H1 (cell line): ENCODE results near the gene PTPRO. TPM values are rescaled to one million over a fixed set of nuclear protein-coding genes. Genes with fewer than 3 reads are reported as not detected.

Experiments used
- CTCF ChIA-PET: fragments of 300-600 bp; sonication (Branson Sonifier 250); formaldehyde crosslinking; loops from one replicate; lab custom pipeline; 2021; ENCODE audit not compliant: partially characterized antibody; lab: Charles Lee
- POLR2A ChIA-PET: fragments of 300-600 bp; sonication (Branson Sonifier 250); formaldehyde crosslinking; loops from one replicate; lab custom pipeline; 2021; ENCODE audit warnings: inconsistent platforms; ENCODE audit not compliant: partially characterized antibody; lab: Charles Lee
- DNase-seq, 2 experiments: peaks; one replicate each; pipeline versions ENCODE4 v3.0.0 to v3.0.0-alpha.2; 2010 to 2022; ENCODE audit warnings: low spot score in 2 of 2, low read depth in 1 of 2, mixed read lengths in 1 of 2
- FAIRE-seq: peaks from 2 replicates; lab custom pipeline; 2011; peaks lifted over from hg19 to GRCh38; lab: Jason Lieb, UNC
- H2AFZ ChIP-seq: 2 replicates; pipeline ENCODE4 v1.8.1; 2012; ENCODE audit warnings: low read length, inconsistent platforms
- H2AK5ac ChIP-seq: 2 replicates; pipeline ENCODE4 v1.6.1; 2013; ENCODE audit warnings: low read depth, low read length
- H2BK120ac ChIP-seq: replicated peaks from 2 replicates; pipeline ENCODE3; 2013; ENCODE audit warnings: low read depth, low read length, inconsistent platforms
- H2BK12ac ChIP-seq: 2 replicates; pipeline ENCODE4 v1.6.1; 2013; ENCODE audit warnings: low read depth, low read length
- H2BK15ac ChIP-seq: 2 replicates; pipeline ENCODE4 v1.6.1; 2013; ENCODE audit warnings: low read length
- H2BK20ac ChIP-seq: 2 replicates; pipeline ENCODE4 v1.6.1; 2013; ENCODE audit warnings: low read length
- H2BK5ac ChIP-seq: 2 replicates; pipeline ENCODE4 v1.6.1; 2013; ENCODE audit warnings: low read depth, low read length
- H3K14ac ChIP-seq: 2 replicates; pipeline ENCODE4 v1.6.1; 2013; ENCODE audit warnings: inconsistent platforms; ENCODE audit not compliant: insufficient read length
- H3K18ac ChIP-seq: 2 replicates; pipeline ENCODE4 v1.6.1; 2013; ENCODE audit warnings: low read length; ENCODE audit errors: extremely low read depth
- H3K23ac ChIP-seq: 2 replicates; pipeline ENCODE4 v1.6.1; 2013; ENCODE audit warnings: inconsistent platforms; ENCODE audit not compliant: insufficient read length
- H3K23me2 ChIP-seq: 2 replicates; pipeline ENCODE4 v1.6.1; 2013; ENCODE audit warnings: low read depth, low read length
- H3K27ac ChIP-seq: 2 replicates; pipeline ENCODE4 v1.6.1; 2011; ENCODE audit warnings: low read depth, low read length, inconsistent platforms
- H3K27me3 ChIP-seq, 4 experiments: replicated peaks in 1 of 4; 1 replicate in 1 of 4; 2 replicates in 3 of 4; pipeline versions ENCODE4 v1.6.1 to v1.8.1; 2011 to 2013; ENCODE audit warnings: low read length in 3 of 4, mild to moderate bottlenecking in 3 of 4, inconsistent platforms in 2 of 4, mixed read lengths in 2 of 4, moderate library complexity in 1 of 4; ENCODE audit not compliant: control insufficient read depth in 3 of 4, insufficient read depth in 3 of 4; ENCODE audit errors: extremely low read depth in 1 of 4
- H3K36me3 ChIP-seq, 4 experiments: 2 replicates each; pipeline versions ENCODE4 v1.6.1 to v1.8.1; 2011 to 2013; ENCODE audit warnings: mild to moderate bottlenecking in 4 of 4, low read length in 3 of 4, moderate library complexity in 2 of 4, control low read depth in 1 of 4, inconsistent platforms in 1 of 4; ENCODE audit not compliant: insufficient read depth in 4 of 4, control insufficient read depth in 2 of 4
- H3K4ac ChIP-seq: replicated peaks from 2 replicates; pipeline ENCODE3; 2013; ENCODE audit warnings: low read length, low read depth, mixed read lengths, inconsistent platforms; ENCODE audit not compliant: insufficient read length
- H3K4me1 ChIP-seq, 4 experiments: replicated peaks in 1 of 4; 1 replicate in 1 of 4; 2 replicates in 3 of 4; pipeline versions ENCODE4 v1.6.1 to v1.8.1; 2011 to 2013; ENCODE audit warnings: low read length in 3 of 4, inconsistent platforms in 2 of 4, mixed read lengths in 1 of 4; ENCODE audit not compliant: insufficient read depth in 4 of 4, control insufficient read depth in 3 of 4
- H3K4me2 ChIP-seq, 2 experiments: 2 replicates each; pipeline versions ENCODE4 v1.6.1 to v1.8.1; 2011 to 2013; ENCODE audit warnings: low read depth in 2 of 2, low read length in 2 of 2, control low read depth in 1 of 2, inconsistent platforms in 1 of 2, mild to moderate bottlenecking in 1 of 2; ENCODE audit not compliant: insufficient read depth in 1 of 2
- H3K4me3 ChIP-seq, 4 experiments: fragments of 200-600, 300-600 bp in 1 of 4; sonication (generic), shearing (Covaris generic), sonication (Bioruptor Twin) in 1 of 4; 2 replicates each; pipeline versions ENCODE4 v1.5.1 to v1.8.1; 2011 to 2016; ENCODE audit warnings: low read length in 4 of 4, low read depth in 3 of 4, control low read depth in 2 of 4, inconsistent platforms in 2 of 4, mild to moderate bottlenecking in 2 of 4, mixed read lengths in 1 of 4, moderate library complexity in 1 of 4; ENCODE audit not compliant: insufficient read depth in 2 of 4; ENCODE audit errors: extremely low read depth in 1 of 4
- H3K56ac ChIP-seq: replicated peaks from 2 replicates; pipeline ENCODE3; 2013; ENCODE audit warnings: low read depth, mild to moderate bottlenecking, mixed read lengths, low read length, inconsistent platforms; ENCODE audit not compliant: insufficient read length
- H3K79me1 ChIP-seq: 2 replicates; pipeline ENCODE4 v1.6.1; 2013; ENCODE audit warnings: low read depth, low read length, control low read depth
- H3K79me2 ChIP-seq, 2 experiments: 2 replicates each; pipeline versions ENCODE4 v1.6.1 to v1.8.1; 2012 to 2013; ENCODE audit warnings: low read length in 2 of 2, mild to moderate bottlenecking in 2 of 2, inconsistent platforms in 1 of 2; ENCODE audit not compliant: insufficient read depth in 2 of 2, control insufficient read depth in 1 of 2
- H3K9ac ChIP-seq, 4 experiments: replicated peaks in 1 of 4; 1 replicate in 1 of 4; 2 replicates in 3 of 4; pipeline versions ENCODE4 v1.6.1 to v1.8.1; 2011 to 2013; ENCODE audit warnings: low read depth in 3 of 4, low read length in 3 of 4, control low read depth in 2 of 4, mild to moderate bottlenecking in 2 of 4, moderate library complexity in 2 of 4, inconsistent platforms in 1 of 4; ENCODE audit errors: extremely low read depth in 1 of 4
- H3K9me3 ChIP-seq, 2 experiments: 2 replicates each; pipeline versions ENCODE4 v1.6.1 to v1.8.1; 2012 to 2013; ENCODE audit warnings: mild to moderate bottlenecking in 2 of 2, moderate library complexity in 2 of 2, control low read depth in 1 of 2, inconsistent platforms in 1 of 2, low read depth in 1 of 2, low read length in 1 of 2, mixed read lengths in 1 of 2; ENCODE audit not compliant: insufficient read depth in 2 of 2
- H4K20me1 ChIP-seq, 2 experiments: replicated peaks in 1 of 2; 2 replicates each; pipeline versions ENCODE3 to v1.8.1; 2011 to 2013; ENCODE audit warnings: inconsistent platforms in 2 of 2, low read length in 2 of 2, mild to moderate bottlenecking in 1 of 2; ENCODE audit not compliant: insufficient read depth in 2 of 2, control insufficient read depth in 1 of 2
- H4K5ac ChIP-seq: 2 replicates; pipeline ENCODE4 v1.6.1; 2013; ENCODE audit warnings: low read length, low read depth, mixed read lengths, inconsistent platforms; ENCODE audit not compliant: insufficient read length
- H4K8ac ChIP-seq: 2 replicates; pipeline ENCODE4 v1.8.0; 2013; ENCODE audit warnings: mild to moderate bottlenecking, moderate library complexity, low read length, inconsistent platforms; ENCODE audit not compliant: insufficient read depth; ENCODE audit errors: extremely low read depth
- H4K91ac ChIP-seq: replicated peaks from 2 replicates; pipeline ENCODE3; 2013; ENCODE audit warnings: low read length, mixed read lengths, inconsistent platforms; ENCODE audit not compliant: insufficient read length
- CBX5 ChIP-seq: fragments of 300-800, 300-1000 bp; sonication (generic); IDR thresholded peaks from 2 replicates; pipeline ENCODE4 v1.7.1; 2016; ENCODE audit warnings: antibody characterized with exemption, low read length, low read depth
- EP300 ChIP-seq, 2 experiments: IDR thresholded peaks; 1 replicate in 1 of 2; 2 replicates in 1 of 2; pipeline ENCODE4 v1.6.1; 2011 to 2012; ENCODE audit warnings: low read depth in 2 of 2, low read length in 2 of 2, mild to moderate bottlenecking in 2 of 2, borderline replicate concordance in 1 of 2, inconsistent platforms in 1 of 2, moderate library complexity in 1 of 2
- HDAC6 ChIP-seq: IDR thresholded peaks from one replicate; pipeline ENCODE4 v1.7.1; 2012; ENCODE audit warnings: low read depth, mild to moderate bottlenecking, inconsistent platforms, low read length, moderate library complexity
- JUND ChIP-seq: IDR thresholded peaks from 2 replicates; pipeline ENCODE4 v1.6.1; 2011; ENCODE audit warnings: mild to moderate bottlenecking, improper control_type of control experiment, low read length
- POU5F1 ChIP-seq: IDR thresholded peaks from 2 replicates; pipeline ENCODE4 v1.6.1; 2011; ENCODE audit warnings: low read depth, mild to moderate bottlenecking, low read length, moderate library complexity
- SAP30 ChIP-seq: fragments of 300-600 bp; sonication (generic); IDR thresholded peaks from 2 replicates; pipeline ENCODE4 v1.7.1; 2012; ENCODE audit warnings: low read length, moderate library complexity, mild to moderate bottlenecking, inconsistent platforms; ENCODE audit not compliant: insufficient read depth, insufficient replicate concordance
- SP1 ChIP-seq: IDR thresholded peaks from 2 replicates; pipeline ENCODE4 v1.6.1; 2011; ENCODE audit warnings: low read depth, low read length
- TAF7 ChIP-seq: optimal IDR thresholded peaks from 2 replicates; pipeline ENCODE3; 2011; ENCODE audit warnings: low read depth, mild to moderate bottlenecking, inconsistent platforms, low read length, moderate library complexity, borderline replicate concordance
- TCF12 ChIP-seq: IDR thresholded peaks from 2 replicates; pipeline ENCODE4 v1.6.1; 2011; ENCODE audit warnings: low read depth, mild to moderate bottlenecking, low read length
- USF2 ChIP-seq: IDR thresholded peaks from 2 replicates; pipeline ENCODE4 v1.6.1; 2011; ENCODE audit warnings: low read length, improper control_type of control experiment
- WGBS, 2 experiments: shearing (Covaris generic) in 1 of 2; methylation state at CpG; one replicate each; pipeline versions ENCODE4 v1.1.6 to v1.1.7; 2013 to 2015; ENCODE audit warnings: low lambda C conversion rate in 2 of 2, mixed read lengths in 2 of 2, inconsistent platforms in 1 of 2, low coverage in 1 of 2, missing lambda C conversion rate in 1 of 2; ENCODE audit not compliant: insufficient replicate concordance in 2 of 2, insufficient coverage in 1 of 2, insufficient read length in 1 of 2; ENCODE audit errors: extremely low coverage in 1 of 2, missing lambda C conversion rate in 1 of 2; 5-methylcytosine and 5-hydroxymethylcytosine counted together
- polyA plus RNA-seq, 7 experiments: library from polyadenylated mRNA; depleted of rRNA in 3 of 7; stranded (reverse) in 5 of 7; unstranded in 2 of 7; fragments of >200 nt in 5 of 7; fragments of 200-250 nt in 2 of 7; gene quantifications; 1 replicate in 5 of 7; 2 replicates in 1 of 7; 4 replicates in 1 of 7; pipeline versions ENCODE4 v1.2.1 to v1.2.3, GENCODE V29; 2011 to 2013; ENCODE audit warnings: missing spikeins in 2 of 7, mixed read lengths in 2 of 7
- total RNA-seq: library from RNA; stranded (reverse); fragmentation: NEBNext Ultra II Directional; extraction: Animal tissue kit (Norgen Biotek cat#: 25700); gene quantifications from 2 replicates; pipeline ENCODE4 v1.2.1, GENCODE V29; 2021

PTPRO gene
- total and polyA plus RNA-seq, 2 of the 8 experiments (the other 6 are each of a cell fraction or from before 2014, with no cell fraction given) = 0.73 to 1.7 TPM

- Histone ChIP-seq H3K79me2 (no peaks in the 10 kb centered on the region), H2BK120ac (no peak overlapping the region), H3K79me1 (no peaks in the 10 kb centered on the region), H2BK5ac (no peak overlapping the region), H3K18ac (no peak overlapping the region), H3K9ac (no peak overlapping the region), H3K27ac (no peak overlapping the region), H3K56ac (no peak overlapping the region), H3K9me3 (no peaks in the 10 kb centered on the region), H2BK15ac (no peak overlapping the region), H3K4me2 (no peak overlapping the region), H3K23me2 (no peaks in the 10 kb centered on the region), H2AK5ac (no peak overlapping the region), H4K91ac (no peak overlapping the region), H4K8ac (no peak overlapping the region), H3K27me3 (no peaks in the 10 kb centered on the region), H3K14ac (no peak overlapping the region), H3K4ac (no peak overlapping the region), H3K4me3 (no peak overlapping the region), H4K20me1 (no peaks in the 10 kb centered on the region), H4K5ac (no peak overlapping the region), H2BK20ac (no peak overlapping the region), H3K23ac (no peak overlapping the region), H2AFZ (no peak overlapping the region), H2BK12ac (no peak overlapping the region), H3K36me3 (no peaks in the 10 kb centered on the region), H3K4me1 (no peaks in the 10 kb centered on the region)
- DNase-seq = no peak
- no peak for TF ChIP-seq CBX5
- TF ChIP-seq TCF12 = no peak
- TF ChIP-seq EP300 (IDR thresholded peaks at IDR 0.05; ENCODE audit: borderline replicate concordance in 1 of 2, low read depth in 2 of 2, low read length in 2 of 2) = no peak
- no peak for TF ChIP-seq SAP30
- TF ChIP-seq SP1 = no peak
- TF ChIP-seq USF2 = no peak
- no peak for TF ChIP-seq HDAC6
- no peak for TF ChIP-seq JUND
- no peak for TF ChIP-seq POU5F1
- no peak for TF ChIP-seq TAF7
- WGBS, 2 experiments = 93% methylated on average over 3 of the region's 3 CpGs; no CpG with 5 or more reads in 1 of the 2 experiments
- no peak for FAIRE-seq
- CTCF ChIA-PET = interaction anchor here (0.8 to 4.0 kb wide), 9 partner anchors 11 to 324 kb away, joined by 3 to 25 read pairs (median 4); no protein-coding TSS in a partner anchor
- POLR2A ChIA-PET = no interaction called here
These were observed 212.0 kb downstream of the PTPRO start for GRCh38 chr12:15534322-15534721.
